ENCODE results near the gene ABCC10. TPM values are rescaled to one million over a fixed set of nuclear protein-coding genes. Genes with fewer than 3 reads are reported as not detected.

The ABCC10 gene
- polyA plus RNA-seq, 2 of the 4 experiments (the other 2 are of a cell fraction) = 6.8 to 9.3 TPM

- Histone ChIP-seq H3K4me1 (no peaks in the 10 kb centered on the region), H3K9me3 (no peaks in the 10 kb centered on the region), H3K4me3 (no peak overlapping the region), H3K27ac (no peak overlapping the region), H3K4me2 (no peak overlapping the region)
- ChIA-PET CTCF (interaction anchor here (0.9 to 1.6 kb wide), 3 partner anchors 9 to 47 kb away, joined by 3 to 7 read pairs (median 3); no protein-coding TSS in a partner anchor), POLR2A (no interaction called here)
- 94% methylated on average over 8 of the region's 8 CpGs for WGBS (ENCODE audit: missing lambda C conversion rate)
- no peak for FAIRE-seq
- TF ChIP-seq POLR2AphosphoS2 (conservative IDR thresholded peaks at IDR 0.05; ENCODE audit: low read length) (no peak), JUN (IDR thresholded peaks at IDR 0.05) (no peak), MAZ (IDR thresholded peaks at IDR 0.05; ENCODE audit: borderline replicate concordance, low read depth, low read length) (no peak), FOXS1 (CRISPR knock-in tag; IDR thresholded peaks at IDR 0.05) (no peak), RARB (CRISPR knock-in tag; IDR thresholded peaks at IDR 0.05) (no peak), CEBPB (IDR thresholded peaks at IDR 0.05) (no peak), HOXB13 (CRISPR knock-in tag; IDR thresholded peaks at IDR 0.05; ENCODE audit: low read depth) (no peak), MAFK (IDR thresholded peaks at IDR 0.05; ENCODE audit: partially characterized antibody) (no peak), RCOR1 (IDR thresholded peaks at IDR 0.05; ENCODE audit: low read depth, low read length) (no peak), BCL3 (IDR thresholded peaks at IDR 0.05) (no peak), NR3C1 (IDR thresholded peaks at IDR 0.05) (no peak), ATOH8 (CRISPR knock-in tag; IDR thresholded peaks at IDR 0.05; ENCODE audit: low read depth) (no peak), HOXB5 (CRISPR knock-in tag; IDR thresholded peaks at IDR 0.05) (no peak)
- no peak for ATAC-seq
- no peak for DNase-seq (ENCODE audit: low read depth in 1 of 2, low spot score in 1 of 2)
These were observed 17.2 kb downstream of the ABCC10 start for GRCh38 chr6:43444582-43444981.

GRCh38 chr6:43445576-43445975 lies 18.2 kb downstream of the ABCC10 start:
- no peak overlapping the region for H3K4me2 ChIP-seq
- ChIA-PET POLR2A (no interaction called here), CTCF (interaction anchor here (0.7 kb wide), 1 partner anchor 9 kb away, joined by 4 read pairs; no protein-coding TSS in a partner anchor)
- ATAC-seq (no peak), FAIRE-seq (no peak), DNase-seq (ENCODE audit: low read depth in 1 of 2, low spot score in 1 of 2) (no peak)
- no peak overlapping the region for H3K27ac ChIP-seq
- 95% methylated on average over 9 of the region's 16 CpGs for WGBS (ENCODE audit: missing lambda C conversion rate)
- no peak for TF ChIP-seq EHMT2 (IDR thresholded peaks at IDR 0.05; ENCODE audit: low read depth)
- TF ChIP-seq HMGXB4 (CRISPR knock-in tag; IDR thresholded peaks at IDR 0.05; ENCODE audit: borderline replicate concordance) = no peak
- no peak for TF ChIP-seq RNF2 (IDR thresholded peaks at IDR 0.05; ENCODE audit: borderline replicate concordance, low read depth)
- TF ChIP-seq NPAS2 (CRISPR knock-in tag; IDR thresholded peaks at IDR 0.05; ENCODE audit: borderline replicate concordance) = no peak
- no peak overlapping the region for H3K4me3 ChIP-seq
- no peaks in the 10 kb centered on the region for H3K4me1 ChIP-seq
- H3K9me3 ChIP-seq = no peaks in the 10 kb centered on the region

GRCh38 chr6:43447604-43448003 lies 20.3 kb downstream of the ABCC10 start:
- no peak overlapping the region for H3K4me3 ChIP-seq
- POLR2A ChIA-PET = interaction anchor here (0.6 kb wide), 1 partner anchor 424 kb away, joined by 3 read pairs; no protein-coding TSS in a partner anchor
- no peak for ATAC-seq
- FAIRE-seq = no peak
- CTCF ChIA-PET = interaction anchor here (0.6 to 3.1 kb wide), 6 partner anchors 9 to 59 kb away, joined by 3 to 20 read pairs (median 3); no protein-coding TSS in a partner anchor
- no peaks in the 10 kb centered on the region for H3K9me3 ChIP-seq
- DNase-seq (ENCODE audit: low read depth in 1 of 2, low spot score in 1 of 2) = no peak
- H3K4me1 ChIP-seq = no peaks in the 10 kb centered on the region
- TF ChIP-seq FOSB (CRISPR knock-in tag; IDR thresholded peaks at IDR 0.05) (no peak), CBX2 (IDR thresholded peaks at IDR 0.05; ENCODE audit: borderline replicate concordance, low read depth) (no peak), RNF2 (IDR thresholded peaks at IDR 0.05; ENCODE audit: borderline replicate concordance, low read depth) (no peak), EHF (CRISPR knock-in tag; IDR thresholded peaks at IDR 0.05) (no peak)
- WGBS (ENCODE audit: missing lambda C conversion rate) = 95% methylated on average over 11 of the region's 16 CpGs
- H3K4me2 ChIP-seq = no peak overlapping the region
- no peak overlapping the region for H3K27ac ChIP-seq
